IPS-NIHi7 (cell line): Measurements from ENCODE around the gene HSPG2.
"Not testable (repeated sequence)": the region's sequence is repeated elsewhere in the genome, so short reads cannot be mapped to it uniquely, and the experiment has no call there.

Source experiments
- DNase-seq: peaks from one replicate; pipeline ENCODE4 v3.0.0; 2012; ENCODE audit warnings: mixed read lengths; ENCODE audit errors: extremely low spot score

Gene HSPG2

DNA sequence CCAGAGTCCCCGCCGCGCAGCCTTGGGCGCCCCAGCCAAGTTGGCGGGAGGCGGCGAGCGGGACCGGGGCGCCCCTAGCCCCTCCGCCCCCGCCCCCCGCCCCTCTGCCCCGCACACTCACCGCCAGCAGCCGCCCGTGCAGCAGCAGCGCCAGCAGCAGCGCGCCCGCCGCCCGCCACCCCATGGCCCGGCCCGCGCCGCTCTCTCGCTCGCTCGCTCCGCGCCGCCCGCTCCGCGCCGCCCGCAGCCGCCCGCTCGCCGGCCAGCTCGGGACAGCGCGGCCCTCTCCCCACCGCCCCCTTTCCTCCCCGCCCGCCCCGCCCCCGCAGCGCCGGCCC lies at the start of gene HSPG2:
HSPG2 (minus strand) TSS at position 277 of the 338 bp plus-strand sequence; CDS start at position 184, 93 bp downstream.
- no peak for DNase-seq

DNA sequence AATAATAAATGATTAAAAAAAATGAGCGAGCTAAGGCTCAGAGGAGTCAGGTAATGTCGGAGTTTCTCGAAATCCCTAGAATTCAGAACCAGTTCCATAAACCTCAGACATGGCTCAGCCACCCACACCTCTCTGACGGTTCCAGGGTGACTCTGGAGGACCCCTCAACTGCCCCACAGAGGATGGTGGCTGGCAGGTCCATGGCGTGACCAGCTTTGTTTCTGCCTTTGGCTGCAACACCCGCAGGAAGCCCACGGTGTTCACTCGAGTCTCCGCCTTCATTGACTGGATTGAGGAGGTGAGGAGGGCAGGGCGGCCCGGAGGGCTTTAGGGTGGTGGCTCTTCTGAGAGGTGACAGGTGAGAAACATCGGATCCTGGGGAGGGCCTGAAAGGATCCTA lies 49.3 kb upstream of the HSPG2 start:
- DNase-seq = not testable (repeated sequence)

DNA sequence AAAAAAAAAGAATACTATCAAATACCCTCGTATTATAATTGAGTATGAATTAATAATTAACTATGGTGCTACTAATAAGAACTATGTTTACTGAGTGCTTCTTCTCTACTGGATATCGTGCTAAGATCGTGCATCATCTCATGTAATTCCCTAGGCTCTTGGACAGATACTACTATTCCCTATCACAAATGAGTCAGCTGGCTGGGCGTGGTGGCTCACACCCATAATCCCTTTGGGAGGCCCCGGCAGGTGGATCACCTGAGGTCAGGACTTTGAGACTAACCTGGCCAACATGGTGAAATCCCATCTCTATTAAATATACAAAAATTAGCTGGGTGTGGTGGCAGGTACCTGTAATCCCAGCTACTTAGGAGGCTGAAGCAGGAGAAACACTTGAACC lies 48.8 kb upstream of the HSPG2 start:
- not testable (repeated sequence) for DNase-seq

DNA sequence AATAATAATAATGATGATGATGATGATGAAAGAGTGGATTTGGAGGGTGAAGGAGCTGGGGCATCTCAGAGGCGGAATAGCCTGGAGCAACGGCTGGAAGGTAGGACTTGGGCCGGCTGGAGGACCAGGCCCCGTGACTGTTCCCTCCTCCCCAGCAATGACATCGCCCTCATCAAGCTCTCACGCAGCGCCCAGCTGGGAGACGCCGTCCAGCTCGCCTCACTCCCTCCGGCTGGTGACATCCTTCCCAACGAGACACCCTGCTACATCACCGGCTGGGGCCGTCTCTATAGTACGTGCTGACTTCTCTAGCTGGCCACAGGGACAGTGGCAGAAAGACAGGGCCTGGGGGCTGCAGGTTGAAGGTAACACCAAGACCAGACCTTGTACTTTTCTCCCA lies 46.4 kb upstream of the HSPG2 start:
- not testable (repeated sequence) for DNase-seq

DNA sequence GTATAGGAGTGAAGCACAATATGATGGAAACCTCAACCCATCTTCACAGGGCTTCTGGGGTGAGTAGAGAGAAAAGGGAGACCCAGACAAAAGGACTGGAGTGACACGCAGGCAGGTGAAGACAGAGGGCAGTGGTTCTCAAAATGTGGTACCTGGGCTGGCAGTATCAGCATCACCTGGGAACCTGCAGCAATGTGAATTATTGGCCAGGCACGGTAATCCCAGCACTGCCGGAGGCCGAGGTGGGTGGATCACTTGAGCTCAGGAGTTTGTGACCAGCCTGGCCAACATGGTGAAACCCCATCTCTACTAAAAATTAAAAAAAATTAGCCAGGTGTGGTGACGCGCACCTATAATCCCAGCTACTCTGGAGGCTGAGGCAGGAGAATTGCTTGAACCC lies 45.0 kb upstream of the HSPG2 start:
- not testable (repeated sequence) for DNase-seq

DNA sequence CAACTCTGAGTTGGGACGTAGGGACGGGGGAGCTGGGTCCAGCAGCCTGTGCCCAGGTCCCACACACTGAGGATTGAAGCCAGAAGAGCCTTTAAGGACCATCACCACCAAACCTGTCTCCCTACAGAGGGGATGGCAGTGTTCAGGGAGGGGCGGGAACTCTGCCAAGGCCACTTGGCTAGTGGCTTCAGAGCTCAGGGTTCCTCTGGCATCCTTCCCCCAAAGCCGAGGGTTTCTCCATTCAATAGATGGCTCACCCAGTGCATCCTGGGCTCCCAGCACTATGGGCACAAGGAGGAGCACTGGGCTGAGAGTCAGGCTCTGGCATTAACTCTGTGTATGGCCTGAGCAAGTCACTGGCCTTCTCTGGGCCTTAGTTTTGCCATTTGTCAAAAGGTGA lies 44.1 kb upstream of the HSPG2 start:
- DNase-seq = not testable (repeated sequence)

DNA sequence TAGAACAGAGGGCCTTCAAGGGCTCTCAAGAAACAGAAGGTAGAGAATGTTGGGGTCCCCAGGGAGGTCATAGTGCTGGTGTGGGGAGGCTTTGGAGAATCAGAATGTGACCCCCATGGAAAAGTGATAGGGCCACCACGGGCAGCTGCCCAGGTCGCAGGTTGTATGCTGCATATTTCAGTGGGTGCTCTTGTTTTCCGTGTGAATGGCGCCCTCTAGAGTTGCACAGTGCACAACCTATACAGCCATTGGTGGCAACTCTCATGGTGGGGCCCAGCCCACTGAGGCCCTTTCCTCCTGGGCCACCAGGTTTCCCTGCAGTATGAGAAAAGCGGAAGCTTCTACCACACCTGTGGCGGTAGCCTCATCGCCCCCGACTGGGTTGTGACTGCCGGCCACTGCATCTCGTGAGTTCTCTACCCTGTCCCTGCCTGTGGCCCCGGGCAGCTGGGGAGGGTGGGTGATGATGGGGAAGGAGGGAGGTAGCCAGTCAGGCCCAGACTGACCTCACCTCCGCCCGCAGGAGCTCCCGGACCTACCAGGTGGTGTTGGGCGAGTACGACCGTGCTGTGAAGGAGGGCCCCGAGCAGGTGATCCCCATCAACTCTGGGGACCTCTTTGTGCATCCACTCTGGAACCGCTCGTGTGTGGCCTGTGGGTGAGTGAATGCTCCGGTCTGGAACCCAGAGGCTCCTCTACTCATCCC lies 43.6 kb upstream of the HSPG2 start:
- not testable (repeated sequence) for DNase-seq

DNA sequence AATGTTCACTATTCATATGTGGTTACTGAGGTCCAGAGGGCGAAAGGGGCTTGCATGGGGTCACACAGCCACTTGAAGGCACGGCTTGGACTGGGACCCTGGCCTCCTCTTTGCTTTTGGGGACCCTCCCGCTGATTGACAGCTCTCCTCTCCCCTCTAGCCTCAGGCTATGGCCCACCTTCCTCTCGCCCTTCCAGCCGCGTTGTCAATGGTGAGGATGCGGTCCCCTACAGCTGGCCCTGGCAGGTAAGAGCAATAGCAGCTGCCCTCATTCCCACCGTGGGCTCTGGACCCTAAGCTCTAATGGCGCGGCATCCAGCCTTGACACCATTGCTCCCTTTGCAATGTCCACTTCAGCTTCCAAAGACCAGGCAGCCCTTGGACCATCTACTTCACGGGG lies 41.1 kb upstream of the HSPG2 start:
- DNase-seq = not testable (repeated sequence)

DNA sequence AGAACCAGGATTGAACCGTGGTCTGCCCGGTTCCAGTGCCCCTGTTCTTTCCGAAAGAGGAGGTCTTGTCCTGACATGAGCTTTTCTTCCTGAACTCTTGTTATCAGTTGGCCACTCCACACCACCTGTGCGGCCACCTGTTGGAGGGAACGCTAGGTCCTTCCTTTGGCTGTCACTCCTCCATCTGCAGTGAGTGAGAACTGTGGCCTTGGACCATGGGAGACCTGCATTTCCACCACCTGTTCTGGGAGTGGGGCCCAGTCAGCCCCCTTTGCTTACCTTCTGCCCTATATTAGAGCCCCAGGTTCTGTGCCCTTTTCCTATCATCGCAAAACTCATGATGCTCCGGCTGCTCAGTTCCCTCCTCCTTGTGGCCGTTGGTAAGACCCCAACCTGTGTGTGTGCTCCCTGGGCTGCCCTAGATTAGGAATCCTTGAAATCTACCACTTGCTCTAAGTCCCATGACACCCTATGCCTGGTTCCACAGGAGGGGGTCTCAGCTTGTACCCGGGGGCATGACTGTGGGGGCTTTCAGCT lies 39.7 kb upstream of the HSPG2 start, which contains the start of gene CELA3B:
CELA3B (plus strand) TSS at position 320 of the 537 bp plus-strand sequence; CDS start at position 338, 18 bp downstream.
- not testable (repeated sequence) for DNase-seq

DNA sequence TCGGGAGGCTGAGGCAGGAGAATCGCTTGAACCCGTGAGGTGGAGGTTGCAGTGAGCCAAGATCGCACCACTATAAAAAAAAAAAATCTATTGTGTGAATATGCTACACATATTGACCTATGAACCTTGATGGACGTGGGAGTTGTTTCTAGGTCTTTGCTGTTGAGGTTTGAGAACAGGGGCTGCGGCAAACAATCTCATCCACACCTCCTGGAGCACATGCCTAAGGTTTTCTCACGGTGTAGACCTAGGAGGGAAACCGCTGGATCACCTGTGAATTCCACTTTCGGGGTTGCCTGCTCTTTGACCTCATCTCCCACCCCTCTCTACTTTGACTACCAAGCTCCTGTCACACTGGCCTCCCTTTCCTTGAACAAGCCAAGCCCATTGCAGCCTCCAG lies 38.2 kb upstream of the HSPG2 start:
- DNase-seq = not testable (repeated sequence)

DNA sequence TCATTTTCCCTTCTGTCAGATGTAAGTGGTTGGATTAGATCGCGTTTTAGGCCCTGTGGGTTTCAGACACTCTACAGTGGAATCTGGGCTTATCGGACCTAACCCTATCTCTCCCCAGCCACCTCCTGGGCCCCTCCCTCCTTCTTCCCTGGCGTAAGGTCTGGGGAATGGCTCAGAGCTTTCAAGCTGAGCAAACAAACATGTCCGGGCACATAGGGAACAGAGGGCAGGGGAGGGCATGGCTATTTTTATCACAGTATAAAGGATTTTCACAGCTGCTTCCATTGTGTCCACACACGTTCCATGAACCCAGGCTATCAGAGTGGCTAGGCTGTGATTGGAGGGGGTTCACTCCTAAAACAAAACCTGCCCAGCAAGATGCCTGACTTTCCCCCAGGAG lies 37.6 kb upstream of the HSPG2 start:
- DNase-seq = not testable (repeated sequence)

DNA sequence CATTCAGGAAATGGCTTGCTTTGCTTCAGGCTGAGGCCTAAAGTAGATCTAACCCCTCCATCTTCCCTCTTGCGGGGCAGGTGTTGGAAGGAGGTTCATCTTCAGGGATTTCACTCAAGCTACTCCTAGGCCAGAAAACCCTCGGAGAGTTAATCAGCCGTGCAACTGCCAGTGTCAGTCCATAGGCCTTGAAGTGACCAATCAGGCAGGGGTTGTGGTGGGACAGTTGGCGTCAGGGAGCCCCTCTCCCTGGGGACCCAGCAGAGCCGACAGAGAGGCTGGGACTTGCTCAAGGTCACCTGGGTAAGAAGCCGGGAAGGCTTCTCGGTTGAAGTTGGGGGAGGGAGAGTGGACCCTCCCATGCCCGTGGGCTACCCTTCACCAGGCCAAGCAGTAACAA lies 36.8 kb upstream of the HSPG2 start:
- not testable (repeated sequence) for DNase-seq

DNA sequence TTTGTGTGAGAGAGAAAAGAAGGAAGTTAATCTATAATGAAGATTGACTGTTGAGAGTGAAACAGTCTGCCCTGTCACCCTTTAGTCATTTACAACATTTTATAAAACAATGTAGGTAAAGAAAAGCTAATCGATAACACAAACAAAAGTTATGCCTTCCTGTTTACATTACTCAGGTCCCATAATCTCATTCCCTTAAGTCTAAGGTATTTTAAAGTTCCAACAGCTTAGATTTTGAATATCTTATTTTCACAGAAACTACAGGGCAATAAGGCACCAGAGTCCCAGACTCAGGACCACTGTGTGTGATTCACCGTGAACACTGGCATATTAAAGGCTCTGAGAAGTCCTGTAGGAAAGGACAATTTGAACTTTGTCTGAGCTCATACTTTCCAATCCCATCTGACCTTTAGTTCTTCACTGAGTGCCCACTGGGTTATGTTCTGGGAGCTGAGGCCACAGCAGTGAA lies 35.9 kb upstream of the HSPG2 start:
- not testable (repeated sequence) for DNase-seq

DNA sequence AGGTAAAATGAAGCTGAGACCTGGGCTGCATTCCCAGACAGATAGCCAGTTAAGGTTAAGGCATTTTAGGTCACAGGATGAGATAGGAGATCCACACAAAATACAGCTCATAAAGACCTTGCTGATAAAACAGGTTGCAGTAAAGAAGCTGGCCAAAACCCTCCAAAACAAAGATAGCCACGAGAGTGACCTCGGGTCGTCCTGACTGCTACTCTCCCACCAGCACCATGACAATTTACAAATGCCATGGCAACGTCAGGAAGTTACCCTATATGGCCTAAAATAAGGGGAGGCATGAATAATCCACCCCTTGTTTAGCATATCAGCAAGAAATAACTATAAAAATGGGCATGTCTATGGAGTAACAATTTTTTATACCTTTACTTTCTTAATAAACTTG lies 33.4 kb upstream of the HSPG2 start:
- DNase-seq = not testable (repeated sequence)

DNA sequence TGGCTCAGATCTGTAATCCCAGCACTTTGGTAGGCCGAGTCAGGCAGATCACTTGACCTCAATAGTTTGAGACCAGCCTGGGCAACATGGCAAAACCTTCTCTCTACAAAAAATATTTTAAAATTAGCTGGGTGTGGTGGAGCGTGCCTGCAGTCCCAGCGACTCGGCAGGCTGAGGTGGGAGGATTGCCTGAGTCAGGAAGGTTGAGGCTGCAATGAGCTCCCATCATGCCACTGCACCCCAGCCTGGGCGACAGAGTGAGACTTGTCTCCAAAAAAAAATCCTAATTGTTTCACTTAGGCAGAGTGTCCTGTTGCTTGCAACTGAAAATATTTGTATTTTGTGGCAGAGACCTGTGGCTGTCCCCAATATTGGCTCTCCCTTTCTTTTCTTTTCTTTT lies 32.0 kb upstream of the HSPG2 start:
- not testable (repeated sequence) for DNase-seq

DNA sequence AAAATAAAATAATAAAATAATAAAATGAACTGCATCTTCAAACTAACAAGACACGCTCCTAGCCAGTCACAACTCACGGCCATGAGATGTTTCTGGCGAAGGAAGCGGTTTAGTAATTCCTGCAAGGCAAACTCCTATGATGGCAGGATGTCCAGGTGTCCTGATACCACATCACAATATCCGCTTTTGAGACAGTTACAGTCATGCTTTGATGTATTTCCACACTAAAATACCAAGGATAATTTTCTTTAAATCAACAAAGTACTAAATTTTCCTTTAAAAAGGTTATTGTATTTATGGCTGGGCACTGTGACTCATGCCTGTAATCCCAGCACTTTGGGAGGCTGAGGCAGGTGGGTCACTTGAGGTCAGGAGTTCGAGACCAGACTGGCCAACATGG lies 30.1 kb upstream of the HSPG2 start:
- not testable (repeated sequence) for DNase-seq

DNA sequence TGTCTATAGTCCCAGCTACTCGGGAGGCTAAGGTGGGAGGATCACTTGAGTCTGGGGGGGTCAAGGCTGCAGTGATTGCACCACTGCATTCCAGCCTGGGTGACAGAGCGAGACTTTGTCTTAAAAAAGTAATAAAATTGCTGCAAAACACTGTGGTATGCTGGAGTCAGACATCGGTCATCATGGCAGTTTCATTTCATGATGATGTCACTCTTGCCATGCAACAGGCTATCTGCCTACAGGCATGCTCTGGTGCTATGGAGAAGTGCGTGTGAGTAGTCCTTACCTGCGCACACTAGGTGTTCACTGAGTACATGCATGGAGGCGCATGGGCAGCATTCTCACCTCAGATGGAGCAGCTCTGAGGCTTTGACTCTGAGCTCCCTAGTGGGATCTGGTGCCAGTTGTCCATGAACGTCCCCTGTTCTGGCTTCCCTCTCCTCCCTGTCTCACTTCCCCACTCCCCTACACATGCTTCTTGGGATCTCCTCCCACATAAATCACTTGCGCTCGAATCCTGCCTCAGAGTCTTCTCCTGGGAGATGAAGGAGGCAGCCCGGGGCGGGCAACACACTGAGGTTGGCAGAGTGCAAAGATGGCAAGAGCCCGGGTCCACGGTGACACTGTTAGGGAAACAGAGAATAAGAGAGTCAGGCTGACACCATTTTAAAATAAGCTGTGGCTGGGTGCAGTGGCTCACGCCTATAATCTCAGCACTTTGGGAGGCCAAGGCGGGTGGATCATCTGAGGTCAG lies 29.3 kb upstream of the HSPG2 start:
- no peak for DNase-seq

DNA sequence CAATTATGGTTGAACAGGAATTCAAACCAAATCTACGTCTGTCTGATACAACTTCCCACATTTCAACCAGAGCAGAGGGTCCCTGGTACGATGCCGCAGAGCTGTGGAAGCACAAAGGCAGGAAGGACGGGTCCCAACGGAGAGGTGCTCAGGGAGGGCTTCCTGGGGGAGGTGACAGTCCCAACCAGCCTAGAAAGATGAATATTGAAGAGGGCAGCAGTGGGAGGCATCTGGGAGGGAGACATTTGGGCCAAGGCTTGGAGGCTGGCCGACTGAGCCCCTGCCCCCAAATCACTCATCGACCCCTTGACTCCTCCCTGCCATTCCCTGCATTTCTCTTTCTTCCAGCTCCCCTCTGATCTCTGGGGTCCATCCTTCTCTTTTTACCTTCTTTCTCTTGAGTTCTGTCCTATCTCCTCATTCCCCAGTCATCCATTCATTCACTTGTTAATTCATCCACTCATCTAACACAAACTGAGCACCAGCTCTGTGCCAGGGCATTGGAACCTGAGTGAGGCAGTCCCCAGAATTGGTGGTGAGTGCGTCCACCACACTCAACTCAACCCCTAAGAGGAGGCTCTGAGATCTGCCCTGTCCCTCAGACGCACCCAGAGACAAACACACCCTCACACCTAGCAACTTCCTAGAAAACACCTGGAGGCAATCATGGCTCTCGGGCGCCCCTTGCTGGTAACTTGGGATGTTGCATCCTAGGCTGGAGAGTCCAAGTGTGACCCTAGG lies 26.5 kb upstream of the HSPG2 start:
- DNase-seq = peak; percentile 83

DNA sequence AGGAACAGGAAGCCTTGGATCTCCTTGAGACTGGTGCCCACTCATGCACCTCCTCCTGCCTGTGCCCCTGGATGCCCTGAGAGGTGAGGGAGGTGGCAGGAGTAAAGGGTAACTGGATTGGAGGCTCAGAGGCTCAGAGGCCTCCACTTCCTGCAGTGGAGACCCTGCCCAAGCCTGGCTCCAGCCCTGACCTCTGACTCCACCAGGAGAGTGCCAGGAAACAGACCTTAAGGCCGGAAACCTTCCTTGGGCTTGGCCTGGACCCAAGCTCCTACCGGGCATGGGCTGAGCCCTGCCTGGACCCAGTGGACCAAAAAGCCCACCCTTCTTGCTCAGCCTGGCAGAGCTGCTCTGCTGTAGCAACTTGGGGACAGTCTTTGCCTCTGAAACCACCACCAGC lies 24.7 kb upstream of the HSPG2 start:
- DNase-seq = no peak

DNA sequence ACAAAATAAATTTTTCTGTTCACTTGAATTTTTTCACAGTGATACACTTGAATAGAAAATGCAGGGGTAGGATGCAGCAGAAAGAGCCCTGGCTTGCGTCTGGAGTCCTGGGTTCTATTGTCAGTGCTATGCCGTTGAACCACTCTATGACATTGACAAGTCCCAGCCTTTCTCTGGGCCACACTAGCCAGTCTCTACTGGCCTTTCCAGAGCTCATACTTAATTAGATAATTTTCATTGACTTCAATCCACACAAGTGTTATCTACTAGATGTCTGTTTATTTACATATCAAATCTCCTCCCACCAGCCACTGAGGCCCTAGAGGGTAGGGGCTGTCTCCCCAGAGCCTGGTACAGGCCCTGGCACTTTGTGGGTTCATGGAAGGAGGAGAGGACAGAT lies 24.2 kb upstream of the HSPG2 start:
- no peak for DNase-seq

DNA sequence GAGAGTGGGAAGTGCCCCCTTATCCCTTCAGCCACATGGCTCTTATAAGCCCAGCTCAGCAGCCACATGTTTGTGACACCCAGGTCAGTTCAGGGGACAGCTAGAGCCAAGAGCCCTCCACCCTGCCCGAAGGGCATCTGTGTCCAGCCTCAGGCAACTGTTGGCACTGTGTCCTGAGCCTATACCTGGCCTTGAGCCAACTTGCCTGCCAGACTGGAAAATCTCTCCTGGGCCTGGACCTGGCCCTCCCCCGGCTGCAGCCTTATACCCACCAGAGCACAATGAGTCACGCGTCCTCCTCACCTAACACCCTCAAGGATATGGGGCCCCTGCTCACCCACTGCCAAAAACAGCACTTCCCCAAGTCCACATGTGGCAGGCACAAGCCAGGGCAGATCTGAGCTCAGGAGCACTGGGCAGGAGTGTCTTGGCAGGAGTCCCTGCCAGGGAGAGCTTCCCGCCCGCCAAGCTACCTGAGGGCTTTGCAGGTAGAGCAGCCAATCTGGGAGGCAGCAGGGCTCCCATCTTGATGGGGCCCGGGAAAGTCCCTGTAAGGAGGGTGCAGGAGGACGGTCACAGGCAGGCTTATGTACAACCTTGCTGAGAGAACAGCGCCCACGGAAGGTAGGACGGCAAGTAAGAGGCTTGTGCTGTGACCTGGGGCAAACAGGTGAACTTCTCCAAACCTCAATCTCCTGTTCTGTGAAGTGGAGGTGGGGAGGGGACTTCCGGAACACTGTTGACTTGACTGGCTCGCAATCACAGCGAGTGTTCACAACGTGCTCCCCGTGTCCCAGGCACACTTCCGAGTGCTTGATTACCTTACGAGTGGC lies 19.8 kb upstream of the HSPG2 start:
- DNase-seq = peak; percentile 38
